H54 (cell line): ENCODE data around the gene SEMG1.

Experiments
- DNase-seq: peaks from one replicate; pipeline ENCODE4 v3.0.0; 2011; ENCODE audit warnings: low spot score, mixed read lengths; ENCODE audit not compliant: insufficient read length
- FAIRE-seq: peaks from 3 replicates; lab custom pipeline; 2011; peaks lifted over from hg19 to GRCh38; lab: Jason Lieb, UNC
- POLR2A ChIP-seq: IDR thresholded peaks from 2 replicates; pipeline ENCODE4 v1.6.1; 2011; ENCODE audit warnings: low read depth, mild to moderate bottlenecking, low read length

Gene SEMG1

DNA sequence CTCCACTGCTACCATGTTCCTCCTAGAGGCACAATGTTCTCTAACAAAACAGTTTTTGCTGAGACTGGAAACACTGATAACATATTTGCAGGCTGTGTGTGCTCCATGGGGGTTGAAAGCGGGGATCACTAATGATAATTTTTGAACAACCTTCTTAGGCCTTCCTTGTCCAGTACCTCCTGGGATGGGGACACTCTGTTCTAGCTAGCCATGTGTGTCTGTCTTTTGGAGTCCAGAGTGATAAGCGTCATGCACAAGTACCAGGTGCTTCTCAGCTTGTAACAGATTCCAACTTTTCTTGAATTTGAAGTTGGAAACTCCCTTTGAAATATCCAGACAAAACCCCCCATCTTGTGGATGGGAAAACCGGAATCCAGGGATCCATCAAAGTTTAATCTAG lies 17.0 kb upstream of the SEMG1 start:
- no peak for TF ChIP-seq POLR2A
- FAIRE-seq = no peak
- DNase-seq = no peak

DNA sequence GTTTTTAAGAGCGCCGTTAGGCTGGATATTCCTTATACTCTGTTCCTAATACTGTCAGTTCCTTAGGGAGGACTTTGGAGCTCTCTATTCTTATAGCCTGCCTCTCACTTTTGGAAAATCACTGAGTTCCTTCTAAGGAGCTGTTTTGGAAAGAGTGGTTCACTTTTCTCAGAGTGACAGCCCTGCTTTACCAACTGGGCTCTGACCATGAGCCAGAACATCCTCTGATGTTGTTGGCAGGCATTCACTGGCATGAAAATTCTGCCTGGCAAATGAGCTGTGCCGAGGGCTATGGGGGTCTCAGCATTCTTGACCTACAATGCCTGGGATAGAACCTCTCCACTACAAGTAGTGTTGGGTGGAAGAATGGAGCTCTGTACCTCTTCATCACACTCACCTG lies 14.9 kb upstream of the SEMG1 start:
- DNase-seq = no peak
- no peak for TF ChIP-seq POLR2A
- FAIRE-seq = no peak

DNA sequence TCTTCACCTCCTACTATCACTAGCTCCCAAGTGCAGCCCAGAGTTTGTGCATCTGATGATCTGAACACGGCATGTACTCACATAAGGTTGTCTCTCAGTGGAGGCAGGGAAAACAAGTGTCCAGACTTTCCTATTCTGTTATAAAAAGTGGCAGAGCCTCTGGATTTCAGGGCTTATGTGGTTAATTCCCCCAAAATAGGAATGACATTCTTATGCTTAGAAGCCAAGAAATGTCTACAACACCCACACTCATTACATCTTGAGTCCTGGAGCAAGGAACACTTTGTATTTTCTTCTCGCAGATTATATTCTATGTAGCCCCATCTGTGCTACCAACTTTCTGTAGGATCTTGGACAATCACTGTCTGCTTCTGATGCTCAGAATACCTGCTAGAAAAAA lies 13.5 kb upstream of the SEMG1 start:
- FAIRE-seq = no peak
- no peak for DNase-seq
- TF ChIP-seq POLR2A = no peak

DNA sequence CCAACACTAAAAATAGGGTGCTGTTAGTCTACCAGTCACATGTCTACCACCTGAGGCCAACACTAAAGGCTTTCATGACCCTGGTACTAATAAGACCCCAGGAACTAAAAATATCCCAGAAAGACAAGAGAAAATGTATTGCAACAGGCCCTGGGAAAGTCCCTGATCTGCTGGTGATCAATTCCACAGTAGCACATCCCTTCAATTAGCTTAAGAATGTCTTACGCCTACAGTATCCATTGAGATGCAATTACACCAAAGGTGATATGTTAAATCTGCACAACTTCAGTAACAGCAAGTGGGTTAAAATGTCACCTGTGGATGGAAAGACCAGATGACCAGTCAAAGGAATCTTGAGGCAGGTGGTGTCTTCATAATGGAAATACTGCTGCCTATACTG lies 3.1 kb downstream of the SEMG1 start:
- no peak for TF ChIP-seq POLR2A
- no peak for DNase-seq
- no peak for FAIRE-seq

DNA sequence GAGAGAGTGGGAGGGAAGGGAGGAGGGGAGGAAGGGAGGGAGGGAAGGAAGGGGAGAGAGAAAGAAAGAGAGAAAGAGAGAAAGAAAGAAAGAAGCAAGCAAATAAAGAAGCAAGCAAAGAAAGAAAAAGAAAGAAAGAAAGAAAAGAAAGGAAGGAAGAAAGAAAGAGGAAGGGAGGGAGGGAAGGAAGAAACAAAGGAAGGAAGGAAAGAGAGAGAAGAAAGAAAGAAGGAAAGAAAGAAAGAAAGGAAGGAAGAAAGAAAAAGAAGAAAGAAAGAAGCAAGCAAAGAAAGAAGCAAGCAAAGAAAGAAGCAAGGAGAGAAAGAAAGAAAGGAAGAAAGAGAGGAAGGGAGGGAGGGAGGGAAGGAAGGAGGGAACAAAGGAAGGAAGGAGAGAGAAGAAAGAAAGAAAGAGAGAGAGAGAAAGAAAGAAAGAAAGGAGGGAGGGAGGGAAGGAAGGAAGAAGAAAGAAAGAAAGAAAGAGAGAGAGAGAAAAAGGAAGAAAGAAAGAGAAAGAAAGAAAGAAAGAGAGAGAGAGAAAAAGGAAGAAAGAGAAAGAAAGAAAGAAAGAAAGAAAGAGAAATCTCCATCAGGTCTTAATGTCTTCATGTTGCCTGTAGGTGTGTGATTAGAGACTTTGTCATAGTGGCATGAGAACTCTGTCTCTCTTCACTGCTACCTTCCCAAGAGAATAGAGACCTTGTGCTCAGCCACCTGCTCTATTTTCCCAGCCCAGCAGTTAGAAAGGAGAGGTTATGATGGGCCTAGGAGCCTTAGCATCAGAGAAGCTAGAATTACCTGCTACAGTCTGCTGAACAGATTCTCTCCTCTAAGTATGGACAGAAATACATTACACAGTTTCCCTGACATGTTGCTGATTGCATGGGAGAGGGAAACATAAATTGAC lies 5.0 kb downstream of the SEMG1 start:
- DNase-seq (no peak), FAIRE-seq (no peak)
- TF ChIP-seq POLR2A = no peak

DNA sequence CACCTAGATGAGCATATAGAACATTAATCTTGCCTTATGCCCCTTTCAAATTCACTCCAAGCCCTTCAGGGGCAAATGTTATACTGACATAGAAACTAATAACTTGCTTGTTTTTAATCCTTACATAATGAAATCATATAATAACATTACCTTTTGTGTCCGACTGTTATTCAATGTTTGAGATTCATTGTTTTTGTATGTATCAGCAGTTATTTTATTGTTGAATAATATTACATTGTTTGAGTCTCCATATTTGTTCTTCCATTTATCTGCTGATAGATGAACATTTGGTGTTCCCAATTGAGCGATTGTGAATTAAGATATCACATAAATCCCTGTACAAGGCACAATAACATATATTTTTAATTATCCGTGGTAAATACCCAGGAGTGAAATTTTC lies 6.0 kb downstream of the SEMG1 start:
- TF ChIP-seq POLR2A = no peak
- DNase-seq (no peak), FAIRE-seq (no peak)

DNA sequence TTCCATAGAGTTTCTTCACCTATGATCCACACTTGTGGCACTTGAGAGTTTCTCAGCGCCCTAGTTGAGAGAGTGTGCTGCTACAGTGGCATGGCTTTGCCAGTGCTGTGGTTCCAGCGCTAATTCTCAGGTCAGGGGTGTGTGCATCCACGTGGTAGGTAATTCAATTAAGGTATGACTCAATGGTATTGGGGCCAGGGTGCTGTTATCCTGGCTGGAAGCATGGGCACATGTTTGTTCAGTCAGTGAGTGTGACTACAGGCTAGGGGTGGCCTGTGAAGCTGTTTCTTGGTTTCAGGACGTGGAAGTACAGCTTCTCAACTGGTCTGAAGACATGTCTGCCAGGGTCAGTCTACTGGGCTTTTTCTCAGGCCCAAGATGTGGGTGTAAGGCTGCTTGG lies 11.3 kb downstream of the SEMG1 start:
- FAIRE-seq (no peak), DNase-seq (no peak)
- no peak for TF ChIP-seq POLR2A

DNA sequence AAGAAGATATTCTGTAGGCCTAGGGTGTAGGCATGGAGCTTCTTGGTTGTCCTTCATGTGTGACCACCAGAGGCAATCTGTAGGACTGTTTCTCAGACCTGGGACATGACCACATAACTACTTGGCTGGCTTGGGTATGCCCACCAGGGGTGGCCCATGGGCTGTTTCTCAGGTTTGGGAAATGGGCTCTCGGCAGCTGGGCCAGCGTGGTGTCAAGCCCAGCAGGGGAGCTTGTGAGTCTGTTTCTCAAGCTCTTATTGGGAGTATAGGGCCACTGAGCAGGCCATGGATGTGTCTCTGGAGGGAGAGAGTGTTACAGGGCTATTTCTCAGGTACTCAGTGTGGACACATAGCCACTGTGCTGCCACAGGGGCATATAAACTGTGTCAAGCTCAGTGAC lies 11.8 kb downstream of the SEMG1 start:
- no peak for TF ChIP-seq POLR2A
- DNase-seq = no peak
- FAIRE-seq = no peak

DNA sequence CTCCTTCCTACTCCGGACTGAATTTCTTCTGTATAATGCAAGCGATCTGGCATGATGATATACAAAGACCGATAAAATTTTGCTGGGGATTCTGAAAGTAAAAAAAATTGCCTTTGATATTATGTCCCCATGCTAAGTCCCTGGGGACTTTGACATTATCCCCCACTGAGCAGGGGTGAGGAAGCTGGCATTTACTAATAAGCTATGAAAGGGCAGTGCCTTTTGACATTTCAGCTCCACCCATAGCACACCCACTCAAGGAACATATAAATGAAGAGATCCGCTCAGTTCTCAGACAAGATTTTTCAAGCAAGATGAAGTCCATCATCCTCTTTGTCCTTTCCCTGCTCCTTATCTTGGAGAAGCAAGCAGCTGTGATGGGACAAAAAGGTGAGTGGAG lies 14.2 kb downstream of the SEMG1 start, which contains the start of gene SEMG2:
SEMG2 (plus strand) TSS at position 298 of the 400 bp plus-strand sequence; CDS start at position 315, 17 bp downstream.
- DNase-seq (no peak), FAIRE-seq (no peak)
- no peak for TF ChIP-seq POLR2A

DNA sequence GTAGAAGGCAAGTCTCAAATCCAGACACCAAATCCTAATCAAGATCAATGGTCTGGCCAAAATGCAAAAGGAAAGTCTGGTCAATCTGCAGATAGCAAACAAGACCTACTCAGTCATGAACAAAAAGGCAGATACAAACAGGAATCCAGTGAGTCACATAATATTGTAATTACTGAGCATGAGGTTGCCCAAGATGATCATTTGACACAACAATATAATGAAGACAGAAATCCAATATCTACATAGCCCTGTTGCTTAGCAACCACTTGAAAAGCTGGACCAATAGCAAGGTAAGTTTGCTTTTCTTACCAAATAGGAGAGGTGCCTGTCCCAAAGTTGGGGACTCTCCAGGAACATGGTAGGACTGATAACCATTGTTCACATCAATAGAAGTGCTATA lies 16.3 kb downstream of the SEMG1 start:
- DNase-seq (no peak), FAIRE-seq (no peak)
- TF ChIP-seq POLR2A = no peak

DNA sequence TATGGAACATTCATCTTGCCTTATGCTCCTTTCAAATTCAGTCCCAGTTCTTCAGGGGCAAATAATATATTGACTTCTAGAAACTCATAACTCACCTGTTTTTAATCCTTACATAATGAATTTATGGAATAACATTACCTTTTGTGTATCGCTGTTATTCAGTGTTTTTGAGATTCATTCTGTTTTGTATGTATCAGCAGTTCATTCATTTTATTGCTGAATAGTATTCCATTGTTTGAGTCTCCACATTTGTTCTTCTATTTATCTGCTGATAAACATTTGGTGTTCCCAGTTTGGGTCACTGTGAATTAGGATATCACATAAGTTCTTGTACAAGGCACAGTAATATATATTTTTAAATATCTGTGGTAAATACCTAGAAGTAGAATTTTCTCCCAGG lies 19.5 kb downstream of the SEMG1 start:
- DNase-seq = no peak
- no peak for TF ChIP-seq POLR2A
- no peak for FAIRE-seq

DNA sequence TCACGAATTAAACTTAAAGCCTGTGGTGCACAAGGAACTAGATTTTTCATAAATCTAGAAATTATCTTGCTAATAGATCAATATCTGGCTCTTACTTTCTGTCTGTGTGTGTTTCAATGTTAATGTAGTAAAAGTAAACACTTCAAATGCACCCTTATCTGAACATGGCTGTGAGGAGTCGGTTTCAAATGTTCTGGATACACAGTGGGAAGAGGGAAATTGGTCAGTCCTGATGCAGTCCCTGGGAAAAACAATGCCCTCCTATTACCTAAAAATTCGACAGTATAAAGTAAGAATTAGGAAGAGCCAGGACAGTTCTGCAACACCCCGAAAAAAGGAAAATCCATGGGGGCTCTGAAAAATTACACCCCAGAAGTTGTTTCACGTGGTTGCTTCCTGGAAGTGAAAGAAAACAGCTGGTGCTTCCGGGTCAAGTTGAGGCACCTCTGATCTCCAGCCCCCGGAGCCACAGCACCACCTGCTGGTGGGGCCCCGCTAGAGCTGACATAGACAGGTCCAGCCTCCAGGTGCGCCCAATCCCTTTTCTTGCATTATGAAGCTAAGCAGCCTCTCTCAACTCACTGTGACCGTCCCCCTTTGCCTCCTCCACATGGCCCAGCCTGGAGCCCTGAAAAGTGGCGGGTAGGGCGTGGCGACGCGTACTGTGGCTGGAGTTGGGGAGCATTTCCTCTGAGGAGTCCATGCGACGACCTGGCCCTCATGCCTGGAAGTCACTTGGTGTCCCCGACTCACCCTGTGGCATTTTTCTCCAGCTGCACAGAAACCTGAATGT lies 22.6 kb downstream of the SEMG1 start:
- FAIRE-seq (no peak), DNase-seq (peak; percentile 33)

DNA sequence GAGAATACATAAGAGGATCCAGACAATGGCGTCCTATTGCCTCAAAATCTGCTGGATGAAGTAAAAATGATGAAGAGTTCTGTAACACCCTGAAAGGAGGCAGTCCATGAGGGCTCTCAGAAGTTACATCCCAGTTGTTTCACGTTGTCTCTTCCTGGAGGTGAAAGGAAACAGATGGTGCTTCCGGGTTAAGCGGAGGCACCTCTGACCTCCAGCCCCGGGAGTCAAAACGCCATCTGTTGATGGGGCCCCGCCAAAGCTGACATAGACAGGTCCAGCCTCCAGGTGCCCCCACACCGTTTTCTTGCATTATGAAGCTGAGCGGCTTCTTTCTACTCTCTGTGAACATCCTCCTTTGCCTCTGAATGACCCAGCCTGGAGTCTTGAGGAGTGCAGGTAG lies 23.8 kb downstream of the SEMG1 start:
- FAIRE-seq (no peak), DNase-seq (no peak)
- TF ChIP-seq POLR2A = no peak

More for the DNA sequence above, 22.6 kb downstream of the SEMG1 start:
- no peak for TF ChIP-seq POLR2A

DNA sequence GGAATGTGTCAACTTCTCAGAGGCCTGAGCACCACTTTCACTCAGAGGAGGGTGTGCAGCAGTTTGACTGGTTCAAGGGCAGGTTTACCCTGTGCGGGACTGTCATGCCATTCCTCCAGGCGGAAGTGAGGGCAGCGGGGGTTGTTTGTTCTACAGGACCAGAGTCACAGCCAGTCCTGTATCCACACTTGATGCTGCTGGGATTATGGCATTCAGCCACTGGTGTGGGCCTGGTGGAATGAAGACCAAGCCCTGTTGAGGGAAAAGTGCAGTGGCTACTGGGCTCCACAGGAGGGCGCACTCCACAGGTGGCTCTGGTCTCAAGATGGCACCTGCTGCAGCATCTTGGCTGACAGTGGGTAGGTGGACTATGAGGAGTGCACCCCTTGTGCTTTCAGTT lies 29.2 kb downstream of the SEMG1 start:
- no peak for TF ChIP-seq POLR2A
- DNase-seq (no peak), FAIRE-seq (no peak)

DNA sequence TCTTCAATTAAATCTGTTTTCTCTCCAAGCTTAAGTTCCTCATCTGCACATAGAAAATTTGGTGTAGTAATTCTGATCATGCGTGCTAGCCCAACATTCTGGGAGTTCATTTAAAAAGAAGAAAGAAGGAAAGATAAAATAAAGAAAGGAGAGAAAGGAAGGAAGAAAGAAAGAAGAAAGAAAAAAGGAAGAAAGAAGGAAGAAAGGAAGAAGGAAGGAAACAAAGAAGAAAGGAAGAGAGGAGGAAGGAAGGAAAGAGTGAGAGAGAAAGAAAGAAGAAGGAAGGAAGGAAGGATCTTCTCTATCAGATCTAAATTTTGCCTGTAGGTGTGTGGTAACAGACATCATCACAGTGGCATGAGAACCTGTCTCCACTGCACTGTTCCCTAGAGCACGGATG lies 31.3 kb downstream of the SEMG1 start:
- no peak for TF ChIP-seq POLR2A
- FAIRE-seq (no peak), DNase-seq (no peak)
